CD4-positive, alpha-beta T cell treated with Interleukin-15 for 4 hours (primary cell): ENCODE data around the gene WIPI1.

ENCODE experiments used
- DNase-seq: peaks from one replicate; pipeline ENCODE4 v3.0.0-alpha.2; 2020; ENCODE audit warnings: low spot score

WIPI1 gene

GRCh38 chr17:68460715-68461114 lies 3.4 kb upstream of the WIPI1 start:
- peak; percentile 70 for DNase-seq

- no peak for DNase-seq
These were observed 2.9 kb upstream of the WIPI1 start for GRCh38 chr17:68460146-68460545.

DNA sequence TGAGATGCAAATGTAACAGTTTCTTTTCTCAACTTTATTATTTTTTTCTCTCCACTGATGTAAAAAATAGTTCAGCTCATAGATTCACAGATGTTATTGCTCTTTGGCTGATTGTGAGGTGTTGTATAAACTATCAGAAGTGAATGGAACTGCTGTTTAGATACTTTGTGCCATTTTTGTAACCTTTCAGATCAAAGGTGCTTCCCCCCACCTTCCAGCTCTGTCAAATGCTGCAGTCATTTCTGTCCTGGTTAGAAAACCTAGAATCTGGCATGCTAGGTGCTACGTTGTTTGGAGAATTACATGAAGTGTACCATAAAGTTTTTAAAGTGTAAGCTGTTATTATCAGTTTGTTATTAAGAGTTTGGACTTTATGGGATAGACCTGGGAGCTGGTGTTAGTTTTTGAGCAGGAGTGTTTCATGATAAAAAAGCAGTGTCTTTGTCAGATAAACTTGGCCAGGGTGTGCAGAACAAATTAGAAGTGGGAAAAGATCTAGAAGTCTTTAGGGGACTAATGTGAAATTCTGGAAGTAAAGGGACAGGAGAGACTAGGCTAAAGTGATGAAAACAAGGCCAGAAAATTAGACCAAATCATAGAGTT lies 1.8 kb upstream of the WIPI1 start:
- no peak for DNase-seq

- DNase-seq = no peak
These were observed 1.2 kb upstream of the WIPI1 start for GRCh38 chr17:68458260-68459036.

DNA sequence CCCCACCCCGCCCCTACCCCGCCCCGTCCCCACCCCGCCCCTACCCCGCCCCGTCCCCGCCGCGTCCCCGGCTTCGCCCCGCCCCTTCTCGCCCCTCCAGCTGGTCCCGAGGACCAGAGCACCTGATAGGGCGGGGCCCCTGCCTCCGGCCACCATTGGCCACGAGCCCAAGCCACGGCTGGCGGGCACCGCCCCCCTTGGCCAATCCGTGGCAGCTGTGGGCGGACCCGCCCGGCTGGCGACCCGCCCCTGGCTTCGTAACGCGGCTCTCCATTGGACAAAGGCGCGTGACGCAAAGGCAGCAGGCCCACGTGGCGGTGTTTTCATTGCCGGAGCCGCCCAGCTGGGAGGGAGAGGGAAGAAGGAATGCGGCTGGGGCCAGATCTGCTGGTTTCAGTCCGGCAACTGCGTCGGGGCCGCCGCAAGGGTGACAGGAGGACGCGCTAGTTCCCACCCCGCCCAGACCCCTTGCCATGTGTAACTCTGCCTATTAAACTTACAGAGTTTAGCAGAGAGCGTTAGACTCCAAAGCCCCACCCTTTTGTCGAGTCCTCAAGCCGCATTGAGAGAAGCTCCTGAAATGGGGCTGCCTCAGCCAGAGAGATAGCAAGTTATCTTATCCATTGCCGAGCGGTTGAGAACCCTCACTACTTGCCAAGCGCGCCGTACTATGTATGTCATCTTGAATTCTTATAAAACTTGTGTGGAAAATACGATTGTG lies 403 bp upstream of the WIPI1 start:
- DNase-seq = peak; percentile 98

GRCh38 chr17:68456339-68457167 lies 743 bp downstream of the WIPI1 start:
- DNase-seq = no peak

GRCh38 chr17:68455901-68456338 lies 1.4 kb downstream of the WIPI1 start:
- no peak for DNase-seq

GRCh38 chr17:68453991-68454665 lies 3.2 kb downstream of the WIPI1 start:
- no peak for DNase-seq

DNA sequence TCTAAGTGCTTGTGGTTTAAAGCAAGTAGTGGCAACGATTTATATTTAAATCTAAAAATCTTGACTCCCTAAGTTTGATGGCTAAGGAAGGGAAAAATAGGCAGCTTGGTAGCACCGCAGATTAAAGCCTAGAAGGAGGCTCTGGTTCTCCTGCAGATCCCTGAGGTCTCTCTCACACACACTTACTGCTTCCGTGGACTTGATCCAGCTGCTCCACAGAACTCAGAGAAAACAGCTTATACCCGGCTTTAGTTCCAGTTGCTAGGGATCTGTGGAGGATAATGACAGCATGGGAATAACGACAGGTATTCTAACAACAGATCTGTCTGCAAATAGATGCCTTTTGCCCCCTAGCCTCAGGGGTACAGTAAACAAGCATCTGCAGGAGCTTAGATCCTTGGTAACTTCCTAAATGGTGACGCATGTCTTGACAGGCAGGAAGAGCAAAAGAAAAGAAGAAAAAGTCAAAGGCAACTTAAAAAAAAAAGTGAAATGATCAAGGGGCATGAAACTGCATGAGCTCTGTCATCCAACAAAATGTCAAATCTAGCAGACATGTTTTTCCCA lies 4.5 kb downstream of the WIPI1 start:
- no peak for DNase-seq

DNA sequence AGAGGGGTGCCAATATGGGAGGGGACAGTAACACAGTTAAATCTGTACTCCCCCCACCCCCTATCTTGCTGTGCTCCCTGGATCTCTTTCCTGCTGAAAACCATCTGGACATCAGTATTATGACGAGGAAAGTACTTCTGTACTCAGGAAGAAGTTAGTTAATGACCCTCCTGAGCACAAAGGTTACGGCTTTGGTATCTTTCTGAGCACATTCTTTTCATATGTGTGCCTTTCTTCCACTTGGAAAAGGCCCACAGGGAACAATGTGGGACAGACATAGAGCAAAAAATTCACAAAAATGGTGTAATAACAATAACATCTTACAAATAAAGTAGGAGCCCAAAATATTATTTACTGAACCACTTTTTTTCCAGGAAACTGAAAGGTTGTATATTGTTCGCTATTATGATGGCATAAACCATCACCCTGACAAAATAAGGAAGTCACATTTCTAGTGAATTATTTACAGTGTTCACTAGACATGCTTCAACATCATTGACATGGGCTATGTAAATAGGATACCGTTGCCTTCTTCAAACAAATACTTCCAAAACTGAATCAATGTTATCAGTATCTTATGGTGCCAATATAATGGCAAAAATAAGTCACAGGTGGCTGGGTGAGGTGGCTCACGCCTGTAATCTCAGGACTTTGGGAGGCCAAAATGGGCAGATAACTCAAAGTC lies 5.5 kb downstream of the WIPI1 start:
- DNase-seq = no peak

DNA sequence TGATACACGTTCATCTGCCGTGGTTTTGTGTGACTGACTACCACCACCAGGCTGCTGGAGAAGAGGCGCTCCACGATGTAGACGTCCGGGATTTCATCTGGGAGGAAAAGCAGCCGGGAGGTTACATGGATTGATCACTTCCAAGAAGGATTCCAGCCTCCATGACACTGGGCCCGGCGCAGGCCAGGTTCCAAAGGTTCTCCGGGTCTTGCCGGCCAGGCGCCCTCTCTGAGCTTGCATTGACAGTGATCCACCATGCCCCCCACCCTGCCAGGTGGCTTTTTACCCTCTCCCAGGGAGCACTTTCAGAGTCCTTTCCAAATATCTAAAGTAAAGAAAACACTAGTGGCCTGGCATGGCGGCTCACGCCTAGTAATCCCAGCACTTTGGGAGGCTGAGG lies 6.5 kb downstream of the WIPI1 start:
- DNase-seq = no peak

DNA sequence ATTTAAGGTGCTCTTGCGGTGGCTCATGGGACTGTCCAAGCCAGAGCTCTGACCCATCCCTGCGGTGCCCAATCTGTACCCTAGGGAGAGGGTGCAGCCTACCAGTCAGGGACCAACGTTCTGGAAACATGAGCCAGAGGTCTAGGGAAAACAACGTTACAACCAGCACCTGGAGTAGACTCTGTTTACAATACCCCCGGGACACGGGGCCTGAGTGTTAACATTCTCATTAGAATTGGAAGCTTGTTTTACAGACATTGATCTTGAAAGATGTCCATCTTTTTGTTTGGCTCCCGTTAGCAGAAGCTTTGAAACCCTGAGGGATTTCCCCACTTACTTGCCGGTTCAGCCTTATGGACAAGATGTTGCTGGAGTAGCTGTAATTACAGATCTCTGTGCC lies 6.9 kb downstream of the WIPI1 start:
- DNase-seq = no peak

- no peak for DNase-seq
These were observed 8.1 kb downstream of the WIPI1 start for GRCh38 chr17:68449021-68449739.

GRCh38 chr17:68446626-68447041 lies 10.7 kb downstream of the WIPI1 start:
- DNase-seq = no peak

- DNase-seq = no peak
These were observed 11.6 kb downstream of the WIPI1 start for GRCh38 chr17:68445671-68446070.

- DNase-seq = no peak
These were observed 13.3 kb downstream of the WIPI1 start for GRCh38 chr17:68443972-68444464.

- DNase-seq = no peak
These were observed 16.1 kb downstream of the WIPI1 start for GRCh38 chr17:68441070-68441770.

GRCh38 chr17:68440526-68440925 lies 16.8 kb downstream of the WIPI1 start:
- DNase-seq = no peak

DNA sequence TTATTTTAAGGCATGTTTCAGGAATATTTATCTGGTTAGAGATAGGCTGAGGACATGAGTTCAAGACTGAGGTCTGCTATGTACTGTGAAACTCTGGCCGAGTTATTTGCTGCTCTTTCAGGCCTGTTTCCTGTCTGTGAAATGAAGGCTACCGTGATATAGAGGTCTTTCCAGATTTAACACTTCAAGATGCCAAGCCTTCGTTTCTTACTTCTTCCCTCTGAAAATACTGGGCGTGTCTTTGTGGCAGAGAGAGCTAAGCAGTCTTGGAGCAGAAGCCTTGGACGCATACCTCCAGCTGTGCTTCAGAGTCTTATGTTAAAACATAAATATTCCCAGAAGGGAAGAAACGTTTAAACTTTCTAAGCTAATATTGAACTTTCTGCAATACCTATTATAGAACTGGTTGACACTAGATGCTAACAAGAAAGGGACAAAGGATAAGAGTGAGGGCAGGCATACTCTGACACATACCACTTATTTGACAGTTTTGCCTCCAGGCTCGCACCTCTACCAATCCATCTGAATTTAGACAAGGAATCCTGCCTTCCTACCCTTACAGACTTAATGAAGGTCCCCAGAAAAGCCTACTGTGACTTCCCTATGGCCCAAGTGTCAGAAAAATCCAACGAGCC lies 17.5 kb downstream of the WIPI1 start:
- DNase-seq = no peak
